HG03575 (cell line): ENCODE results near the gene UTF1.

Source experiments
- ATAC-seq: cut with Tn5 transposase; IDR thresholded peaks from one replicate; pipeline ENCODE4 v1.9.1; 2021; ENCODE audit not compliant: unreplicated experiment, insufficient number of reproducible peaks, low FRiP score; ENCODE audit errors: extremely low read depth

The UTF1 gene

DNA sequence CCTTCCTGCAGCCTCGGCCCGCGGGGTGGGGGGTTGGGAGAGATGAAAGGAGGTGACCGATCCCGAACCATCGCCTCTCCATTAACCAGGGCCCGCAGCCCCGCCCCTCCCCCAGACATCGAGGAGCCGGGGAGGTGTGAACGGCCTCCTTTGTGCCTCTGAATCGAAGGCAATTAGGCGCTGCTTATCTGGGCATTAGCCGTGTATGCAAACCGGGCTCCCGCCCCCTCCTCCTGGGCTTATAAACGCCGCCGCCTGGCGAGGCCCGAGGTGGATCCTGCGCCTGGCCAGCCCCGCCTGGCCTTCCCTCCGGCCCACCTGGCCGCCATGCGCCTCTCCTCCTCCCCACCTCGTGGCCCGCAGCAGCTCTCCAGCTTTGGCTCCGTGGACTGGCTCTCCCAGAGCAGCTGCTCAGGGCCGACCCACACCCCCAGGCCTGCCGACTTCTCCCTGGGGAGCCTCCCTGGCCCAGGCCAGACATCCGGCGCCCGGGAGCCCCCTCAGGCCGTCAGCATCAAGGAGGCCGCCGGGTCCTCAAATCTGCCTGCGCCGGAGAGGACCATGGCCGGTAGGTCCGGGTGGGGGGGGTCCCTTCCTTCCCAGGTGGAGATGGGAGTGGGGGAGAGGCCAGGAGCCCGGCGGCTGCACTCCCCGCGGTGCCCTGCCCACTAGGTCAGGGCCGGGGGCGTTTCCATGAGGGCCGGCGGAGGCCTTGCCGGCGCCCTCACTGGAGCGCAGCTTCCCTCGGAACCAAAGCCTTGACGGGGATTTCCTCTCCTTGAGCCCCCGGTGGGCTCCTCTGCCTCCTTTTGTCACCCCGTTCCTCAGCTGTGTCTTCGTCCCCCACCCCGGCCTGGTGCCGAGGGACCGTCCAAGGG is 7.8 kb downstream of the UTF1 start, which contains the start of gene VENTX:
Gene VENTX (plus strand): TSS at position 268 of the 878 bp plus-strand sequence. CDS start 60 bp downstream, at position 328.
- ATAC-seq: no peak

DNA sequence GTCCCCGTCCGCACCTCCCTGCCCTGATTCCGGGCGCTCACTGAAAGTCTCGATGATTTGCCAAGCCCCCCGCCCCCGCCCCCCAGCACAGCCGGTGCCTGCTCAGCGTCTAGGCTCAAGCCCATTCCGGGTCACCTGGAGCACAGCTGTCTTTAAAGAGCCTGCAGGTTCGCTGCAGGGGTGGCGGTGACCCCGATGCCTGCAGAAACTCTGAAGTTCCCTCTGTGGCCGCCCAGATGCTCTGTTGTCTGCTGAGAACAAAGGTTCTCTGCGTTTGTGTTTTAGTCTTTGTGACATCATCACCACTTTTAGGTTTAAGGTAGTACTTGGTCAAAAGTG is 8.4 kb downstream of the UTF1 start:
- no peak for ATAC-seq

GRCh38 chr10:133239990-133240389 is 10.0 kb downstream of the UTF1 start:
- ATAC-seq: no peak

DNA sequence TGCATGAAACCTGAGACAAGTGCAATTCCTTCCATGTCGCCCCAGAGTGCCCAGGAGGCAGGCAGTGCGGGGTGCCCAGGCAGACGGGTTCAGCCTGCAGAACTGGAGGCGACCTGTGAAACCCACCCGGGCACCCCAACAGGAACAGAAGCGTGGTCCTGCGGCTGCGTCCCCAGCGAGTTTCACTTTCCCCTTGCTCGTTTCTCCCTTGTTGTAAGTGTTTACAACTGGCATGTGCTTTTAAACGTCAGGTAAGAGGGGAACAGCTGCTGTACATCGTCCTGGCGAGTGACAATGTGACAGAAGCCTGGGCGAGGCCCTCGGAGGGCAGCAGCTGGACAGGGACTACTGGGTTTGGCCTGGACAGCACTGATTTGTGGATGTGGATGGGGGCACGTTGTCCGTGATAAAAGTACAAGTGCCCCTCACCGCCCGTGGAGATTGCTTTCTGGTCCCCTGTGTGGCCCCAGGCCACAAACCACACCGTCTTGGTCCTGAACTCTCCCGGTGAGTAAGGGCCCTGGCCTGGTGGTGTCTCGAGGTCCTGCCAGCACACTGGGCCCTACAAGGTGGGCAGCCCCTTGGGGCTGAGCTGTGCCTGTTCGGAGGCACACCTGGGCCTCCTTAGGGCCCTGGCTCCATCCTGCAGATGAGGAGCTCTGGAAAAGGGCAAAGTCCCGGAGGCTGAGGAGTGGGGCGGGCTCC is 11.6 kb downstream of the UTF1 start:
- ATAC-seq: no peak

GRCh38 chr10:133242611-133243356 is 12.8 kb downstream of the UTF1 start:
- ATAC-seq: no peak

DNA sequence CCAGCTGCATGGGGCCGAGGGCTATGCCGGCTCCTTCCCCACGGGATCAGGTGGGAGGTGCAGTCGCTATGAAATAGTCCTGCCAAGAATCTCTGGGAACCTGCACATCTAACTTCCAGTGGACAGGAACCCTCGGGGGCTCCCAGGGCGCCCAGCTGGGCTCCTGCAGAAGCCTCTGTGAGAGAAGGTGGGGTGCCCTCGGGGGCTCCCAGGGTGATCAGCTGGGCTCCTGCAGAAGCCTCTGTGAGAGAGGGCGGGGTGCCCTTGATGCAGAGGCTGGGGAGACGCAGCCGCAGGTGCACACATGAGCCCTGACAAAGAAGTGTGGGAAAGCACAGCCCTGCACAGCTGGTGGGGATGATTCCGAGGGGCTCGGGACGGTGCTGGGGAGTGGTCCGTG is 13.6 kb downstream of the UTF1 start:
- ATAC-seq: no peak

GRCh38 chr10:133245439-133246235 is 15.6 kb downstream of the UTF1 start:
- no peak for ATAC-seq

GRCh38 chr10:133246236-133246626 is 16.2 kb downstream of the UTF1 start:
- ATAC-seq: no peak

- no peak for ATAC-seq
Observed at GRCh38 chr10:133247681-133248333, 17.8 kb downstream of the UTF1 start.

DNA sequence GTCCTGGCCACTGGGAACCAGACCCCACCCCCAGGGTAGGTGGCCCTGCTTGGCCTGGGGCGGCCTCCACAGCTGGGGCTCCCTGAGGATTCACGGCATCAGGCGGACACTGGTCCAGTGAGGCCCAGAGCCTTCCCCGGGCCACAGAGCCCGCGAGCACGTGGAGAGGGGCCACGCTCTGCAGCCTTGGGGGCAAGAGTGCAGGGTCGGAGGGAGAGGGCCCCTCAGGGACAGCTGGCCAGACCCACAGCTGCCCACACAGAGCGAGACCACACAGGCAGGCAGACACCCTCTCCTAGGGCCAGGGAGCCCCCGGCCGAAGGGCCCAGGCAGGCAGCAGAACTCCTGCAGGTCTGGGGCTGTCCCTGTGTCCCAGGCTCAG is 18.3 kb downstream of the UTF1 start:
- ATAC-seq: no peak

- ATAC-seq: no peak
Observed at GRCh38 chr10:133249094-133249780, 19.2 kb downstream of the UTF1 start.

- ATAC-seq: no peak
Observed at GRCh38 chr10:133249975-133250754, 20.1 kb downstream of the UTF1 start.

DNA sequence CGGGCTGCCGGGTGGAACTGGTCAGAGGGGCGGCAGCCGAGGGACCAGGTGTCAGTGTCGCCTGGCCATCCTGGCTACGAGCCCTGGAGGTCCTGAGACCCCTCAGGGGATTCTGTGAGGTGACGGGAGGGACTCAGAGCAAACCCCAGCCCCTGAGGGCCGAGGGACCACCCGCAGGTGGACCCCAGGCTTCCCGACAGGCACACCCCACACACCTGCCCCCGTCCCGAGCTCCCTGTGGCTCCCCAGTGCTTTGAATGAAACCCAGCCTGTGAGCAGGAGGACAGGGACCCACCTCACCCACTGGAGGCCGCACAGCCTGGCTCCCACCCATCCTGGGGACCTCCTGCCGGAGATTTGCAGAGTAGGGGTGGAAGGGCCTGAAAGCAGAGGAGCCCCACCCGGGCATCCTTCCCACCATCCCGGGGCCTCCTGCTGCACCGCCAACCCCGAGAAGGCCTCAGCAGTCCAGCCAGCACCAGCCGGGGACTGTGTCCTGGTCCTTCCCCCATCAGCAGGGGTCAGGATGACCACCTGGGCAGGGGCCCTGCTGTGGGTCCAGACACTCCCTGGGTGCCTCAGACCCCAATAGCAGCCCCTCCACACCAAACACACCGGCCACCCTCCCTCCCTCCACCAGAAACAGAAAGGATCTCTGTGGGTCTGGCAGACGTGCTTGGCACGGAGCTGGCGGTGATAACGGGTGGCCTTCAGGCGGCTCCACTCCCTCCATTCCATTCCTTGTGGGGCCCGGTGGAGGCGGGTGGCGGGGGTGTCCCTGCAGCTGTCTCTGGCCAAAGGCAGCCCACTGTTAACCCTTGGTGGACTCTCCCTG is 21.6 kb downstream of the UTF1 start:
- ATAC-seq: no peak

DNA sequence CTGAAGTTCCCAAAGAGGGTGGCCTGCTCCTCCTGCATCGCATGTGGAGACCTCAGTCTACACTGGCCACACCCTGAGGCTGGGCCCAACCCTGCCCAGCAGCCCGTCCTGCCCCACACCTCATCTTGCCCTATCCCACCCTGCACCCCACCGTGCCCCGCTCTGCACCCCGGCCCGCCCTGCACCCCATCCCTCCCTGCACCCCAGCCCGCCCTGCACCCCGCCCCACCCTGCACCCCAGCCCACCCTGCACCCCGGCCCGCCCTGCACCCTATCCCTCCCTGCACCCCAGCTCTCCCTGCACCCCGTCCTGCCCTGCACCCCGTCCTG is 22.2 kb downstream of the UTF1 start:
- ATAC-seq: no peak

- no peak for ATAC-seq
Observed at GRCh38 chr10:133253361-133253955, 23.4 kb downstream of the UTF1 start.

DNA sequence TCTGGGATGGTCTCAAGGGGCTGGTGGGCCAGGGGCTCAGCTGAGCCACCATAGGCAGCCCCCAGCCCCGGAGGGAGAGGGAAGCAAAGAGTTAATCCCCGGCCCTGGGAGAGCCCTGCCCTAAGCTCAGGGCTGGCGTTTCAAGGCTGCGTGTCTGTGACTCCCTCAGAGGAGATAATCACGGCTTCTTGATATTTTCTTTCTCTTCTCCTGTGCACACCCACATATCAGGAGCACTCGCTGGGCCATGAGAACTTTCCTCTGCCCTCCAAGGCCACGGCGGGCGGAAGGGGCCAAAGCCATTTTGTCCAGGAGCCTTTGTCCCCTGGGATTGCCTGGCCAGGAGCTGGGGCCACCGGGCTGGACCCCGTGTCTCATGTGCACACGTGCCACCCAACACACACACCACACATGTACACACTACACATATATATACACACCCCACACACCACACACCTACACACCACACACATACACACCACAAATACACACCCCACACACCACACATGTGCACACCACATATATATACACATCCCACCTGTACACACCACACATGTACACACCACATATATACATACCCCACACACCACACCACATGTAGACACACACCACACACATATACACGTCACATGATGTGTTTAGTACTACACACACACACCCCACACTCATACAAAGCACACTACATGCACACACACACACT is 24.6 kb downstream of the UTF1 start:
- no peak for ATAC-seq
